GM19043 (cell line): ENCODE measurements around the gene MAGI2.

ENCODE experiments used
- ATAC-seq: cut with Tn5 transposase; IDR thresholded peaks from one replicate; pipeline ENCODE4 v1.9.1; 2021; ENCODE audit warnings: low read depth; ENCODE audit not compliant: unreplicated experiment

MAGI2 gene

GRCh38 chr7:78225534-78225933 is 1227.9 kb downstream of the MAGI2 start:
- no peak for ATAC-seq

GRCh38 chr7:78224923-78225322 is 1228.5 kb downstream of the MAGI2 start:
- no peak for ATAC-seq

- ATAC-seq, result no peak
Measured at GRCh38 chr7:78223598-78223997, 1229.9 kb downstream of the MAGI2 start.

GRCh38 chr7:78222001-78222751 is 1231.3 kb downstream of the MAGI2 start:
- no peak for ATAC-seq

- ATAC-seq, result no peak
Measured at GRCh38 chr7:78220754-78221153, 1232.7 kb downstream of the MAGI2 start.

GRCh38 chr7:78218876-78219275 is 1234.6 kb downstream of the MAGI2 start:
- ATAC-seq, result no peak

GRCh38 chr7:78218051-78218450 is 1235.4 kb downstream of the MAGI2 start:
- ATAC-seq, result no peak

GRCh38 chr7:78215199-78215598 is 1238.3 kb downstream of the MAGI2 start:
- ATAC-seq, result no peak

GRCh38 chr7:78213402-78213801 is 1240.1 kb downstream of the MAGI2 start:
- ATAC-seq, result no peak

- ATAC-seq, result no peak
Measured at GRCh38 chr7:78212476-78213060, 1240.9 kb downstream of the MAGI2 start.

GRCh38 chr7:78207269-78207668 is 1246.2 kb downstream of the MAGI2 start:
- ATAC-seq, result no peak

GRCh38 chr7:78206769-78207168 is 1246.7 kb downstream of the MAGI2 start:
- no peak for ATAC-seq

GRCh38 chr7:78203042-78203720 is 1250.3 kb downstream of the MAGI2 start:
- no peak for ATAC-seq

GRCh38 chr7:78198756-78199155 is 1254.7 kb downstream of the MAGI2 start:
- ATAC-seq, result no peak

- peak; percentile 59 for ATAC-seq
Measured at GRCh38 chr7:78197447-78197846, 1256.0 kb downstream of the MAGI2 start.

- ATAC-seq, result no peak
Measured at GRCh38 chr7:78195281-78195680, 1258.2 kb downstream of the MAGI2 start.

- no peak for ATAC-seq
Measured at GRCh38 chr7:78194611-78195010, 1258.9 kb downstream of the MAGI2 start.

- no peak for ATAC-seq
Measured at GRCh38 chr7:78191475-78192079, 1261.9 kb downstream of the MAGI2 start.

- ATAC-seq, result no peak
Measured at GRCh38 chr7:78189762-78190161, 1263.7 kb downstream of the MAGI2 start.

- ATAC-seq, result no peak
Measured at GRCh38 chr7:78185149-78185745, 1268.2 kb downstream of the MAGI2 start.

- no peak for ATAC-seq
Measured at GRCh38 chr7:78184299-78184698, 1269.2 kb downstream of the MAGI2 start.
